HCT116 (cell line): ENCODE results near the gene CENPP. TPM values are rescaled to one million over a fixed set of nuclear protein-coding genes. Genes with fewer than 3 reads are reported as not detected.

Source experiments
- ATAC-seq: fragments of 200-7000 bp; cut with Tn5 transposase; 2 replicates; pipeline ENCODE4 v1.9.1; 2020; ENCODE audit warnings: mild to moderate bottlenecking, moderate library complexity
- BruUV-seq: library from RNA; stranded (reverse); fragments of 400-500 nt; replicated peaks from 2 replicates; lab custom pipeline; 2021; lab: Mats Ljungman, UMichigan
- CTCF ChIA-PET: fragments of 300-600 bp; sonication (Branson Sonifier 250); formaldehyde crosslinking; loops from one replicate; lab custom pipeline; 2021; ENCODE audit warnings: antibody characterized with exemption; lab: Charles Lee
- POLR2A ChIA-PET: fragments of 300-600, 350-600 bp; sonication (Branson Sonifier 250); formaldehyde crosslinking; loops from one replicate; lab custom pipeline; 2021; ENCODE audit warnings: antibody characterized with exemption; lab: Charles Lee
- RAD21 ChIA-PET, 2 experiments: fragments of 300-600 bp; sonication (Branson Sonifier 250); formaldehyde crosslinking; loops; one replicate each; lab custom pipeline; 2023; ENCODE audit warnings: low total read pairs in 2 of 2; ENCODE audit not compliant: uncharacterized antibody in 2 of 2, unreplicated experiment in 2 of 2, low non-redundant PET in 1 of 2; lab: Charles Lee
- DNase-seq: peaks from one replicate; pipeline ENCODE4 v3.0.0-alpha.2; 2010; ENCODE audit warnings: low read depth, low spot score
- H2AFZ ChIP-seq: fragments of 200-600 bp; shearing (Covaris generic), sonication (generic); 2 replicates; pipeline ENCODE4 v1.6.1; 2017; ENCODE audit warnings: low read depth, mixed run types, mixed read lengths, antibody characterized with exemption, low read length; ENCODE audit not compliant: poor library complexity, severe bottlenecking
- H3K27ac ChIP-seq: 2 replicates; pipeline ENCODE4 v1.5.1; 2012; ENCODE audit warnings: low read depth, low read length
- H3K27me3 ChIP-seq: fragments of 200-600 bp; sonication (generic); 2 replicates; pipeline ENCODE4 v1.6.1; 2016; ENCODE audit warnings: mixed run types, low read length, mixed read lengths; ENCODE audit not compliant: insufficient read depth
- H3K36me3 ChIP-seq, 2 experiments: fragments of 200-500 bp in 1 of 2; fragments of 200-600 bp in 1 of 2; sonication (Bioruptor generic) in 1 of 2; sonication (generic) in 1 of 2; 2 replicates each; pipeline versions ENCODE4 v1.5.1 to v1.6.1; 2014 to 2016; ENCODE audit warnings: low read length in 2 of 2, inconsistent platforms in 1 of 2, mixed read lengths in 1 of 2, mixed run types in 1 of 2; ENCODE audit not compliant: insufficient read depth in 2 of 2, control insufficient read depth in 1 of 2
- H3K4me1 ChIP-seq, 2 experiments: fragments of 200-600 bp in 1 of 2; sonication (generic) in 1 of 2; 2 replicates each; pipeline versions ENCODE4 v1.5.1 to v1.6.1; 2012 to 2017; ENCODE audit warnings: low read length in 2 of 2, inconsistent platforms in 1 of 2, mild to moderate bottlenecking in 1 of 2, mixed read lengths in 1 of 2, mixed run types in 1 of 2, moderate library complexity in 1 of 2; ENCODE audit not compliant: insufficient read depth in 2 of 2, control insufficient read depth in 1 of 2
- H3K4me2 ChIP-seq: fragments of 200-600 bp; sonication (generic); 2 replicates; pipeline ENCODE4 v1.6.1; 2017; ENCODE audit warnings: mixed run types, low read length, mixed read lengths
- H3K4me3 ChIP-seq, 2 experiments: fragments of 200-600 bp in 1 of 2; sonication (generic) in 1 of 2; replicated peaks in 1 of 2; 2 replicates each; pipeline ENCODE4 v1.5.1; 2011 to 2016; ENCODE audit warnings: low read length in 2 of 2, control low read depth in 1 of 2, low read depth in 1 of 2, mild to moderate bottlenecking in 1 of 2, mixed read lengths in 1 of 2, mixed run types in 1 of 2
- H3K79me2 ChIP-seq: fragments of 200-600 bp; sonication (generic); 2 replicates; pipeline ENCODE4 v1.6.1; 2017; ENCODE audit warnings: mild to moderate bottlenecking, mixed run types, low read length, moderate library complexity, mixed read lengths; ENCODE audit not compliant: insufficient read depth
- H3K9ac ChIP-seq: fragments of 200-600 bp; sonication (generic); 2 replicates; pipeline ENCODE4 v1.6.1; 2016; ENCODE audit warnings: low read length, mixed read lengths
- H3K9me2 ChIP-seq: fragments of 200-600 bp; sonication (generic), shearing (Covaris generic); 2 replicates; pipeline ENCODE4 v1.6.1; 2017; ENCODE audit warnings: mixed run types, mild to moderate bottlenecking, moderate library complexity; ENCODE audit not compliant: insufficient read depth
- H3K9me3 ChIP-seq, 2 experiments: fragments of 200-500 bp in 1 of 2; fragments of 200-600 bp in 1 of 2; sonication (Bioruptor generic) in 1 of 2; sonication (generic) in 1 of 2; 2 replicates each; pipeline ENCODE4 v1.6.1; 2014 to 2017; ENCODE audit warnings: low read length in 2 of 2, mixed read lengths in 2 of 2, inconsistent platforms in 1 of 2, low read depth in 1 of 2, mild to moderate bottlenecking in 1 of 2, mixed run types in 1 of 2, moderate library complexity in 1 of 2; ENCODE audit not compliant: control insufficient read depth in 1 of 2, insufficient read depth in 1 of 2
- H4K20me1 ChIP-seq: fragments of 200-600 bp; sonication (generic), shearing (Covaris generic); 2 replicates; pipeline ENCODE4 v1.6.1; 2017; ENCODE audit warnings: mixed run types, mild to moderate bottlenecking, moderate library complexity; ENCODE audit not compliant: insufficient read depth
- CBX3 ChIP-seq: IDR thresholded peaks from 2 replicates; pipeline ENCODE4 v1.6.1; 2012; ENCODE audit warnings: low read depth
- CEBPB ChIP-seq: IDR thresholded peaks from 2 replicates; pipeline ENCODE4 v1.6.1; 2012; ENCODE audit warnings: low read depth
- EZH2 ChIP-seq: fragments of 200-600 bp; sonication (generic); IDR thresholded peaks from 2 replicates; pipeline ENCODE4 v1.6.1; 2017; ENCODE audit warnings: antibody characterized with exemption, mixed run types
- FOSL1 ChIP-seq: IDR thresholded peaks from 2 replicates; pipeline ENCODE4 v1.6.1; 2012; ENCODE audit warnings: low read depth
- MAX ChIP-seq: IDR thresholded peaks from 2 replicates; pipeline ENCODE4 v1.6.1; 2012
- POLR2A ChIP-seq: IDR thresholded peaks from 2 replicates; pipeline ENCODE4 v1.7.0; 2011; ENCODE audit warnings: borderline replicate concordance; ENCODE audit not compliant: insufficient read depth, insufficient read length; ENCODE audit errors: extremely low read depth
- POLR2AphosphoS5 ChIP-seq: IDR thresholded peaks from 2 replicates; pipeline ENCODE4 v1.6.1; 2011; ENCODE audit warnings: mild to moderate bottlenecking, low read depth, low read length, moderate library complexity
- TCF7L2 ChIP-seq: IDR thresholded peaks from 2 replicates; pipeline ENCODE4 v1.7.0; 2011; ENCODE audit warnings: borderline replicate concordance, inconsistent platforms; ENCODE audit not compliant: insufficient read depth, insufficient read length; ENCODE audit errors: extremely low read depth
- ZNF274 ChIP-seq: fragments of 200-500 bp; sonication (Bioruptor generic); IDR thresholded peaks from 2 replicates; pipeline ENCODE4 v1.6.1; 2014; ENCODE audit warnings: mild to moderate bottlenecking, low read depth, low read length, inconsistent platforms
- intact Hi-C: fragments of 100-400 bp; cut with micrococcal nuclease; formaldehyde crosslinking; loops from 2 replicates; pipeline ENCODE4 v1.10.0; 2022
- total RNA-seq: library from RNA; stranded (reverse); gene quantifications from one replicate; pipeline ENCODE4 v1.2.1, GENCODE V29; 2021; ENCODE audit not compliant: unreplicated experiment
- TF ChIP-seq, protein P1 (sequence below): IDR thresholded peaks from 2 replicates; pipeline ENCODE4 v1.6.1; 2012; ENCODE audit warnings: low read depth
- TF ChIP-seq, protein P2 (sequence below): IDR thresholded peaks from 2 replicates; pipeline ENCODE4 v1.6.1; 2011; ENCODE audit warnings: mild to moderate bottlenecking, low read length, moderate library complexity; ENCODE audit not compliant: insufficient replicate concordance; ENCODE audit errors: extremely low read depth

CENPP gene
- total RNA-seq, 1 experiment from 2014 or later: 7.0 TPM

DNA sequence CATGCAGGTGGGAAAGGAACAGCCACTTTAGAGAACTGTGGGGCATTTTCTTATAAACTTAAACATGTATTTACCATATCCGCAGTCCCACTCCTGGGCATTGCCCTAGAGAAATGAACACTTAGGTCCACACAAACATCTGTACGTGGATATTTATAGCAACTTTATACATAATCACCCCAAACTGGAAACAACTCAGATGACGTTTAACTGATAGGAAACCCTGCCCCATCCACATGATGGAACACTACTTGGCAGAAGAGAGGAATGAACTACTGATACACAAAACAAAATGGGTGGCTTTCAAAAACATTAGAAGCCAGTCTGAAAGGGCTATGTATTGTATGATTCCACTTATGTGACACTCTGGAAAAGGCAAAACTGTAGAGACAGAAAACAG is 187.6 kb downstream of the CENPP start:
- RAD21 ChIA-PET: no interaction called here

More for the DNA sequence above, 187.6 kb downstream of the CENPP start:
- Histone ChIP-seq H3K27me3 (no peaks in the 10 kb centered on the region), H3K4me3 (no peak overlapping the region), H3K36me3 (no peaks in the 10 kb centered on the region), H2AFZ (no peak overlapping the region), H3K79me2 (no peaks in the 10 kb centered on the region), H3K4me2 (no peak overlapping the region), H3K9me2 (no peaks in the 10 kb centered on the region), H3K4me1 (no peaks in the 10 kb centered on the region), H3K9me3 (no peaks in the 10 kb centered on the region), H4K20me1 (no peaks in the 10 kb centered on the region), H3K9ac (no peak overlapping the region), H3K27ac (no peak overlapping the region)
- TF ChIP-seq TCF7L2 (no peak), POLR2AphosphoS5 (no peak), EZH2 (no peak), POLR2A (no peak), MAX (no peak), ZNF274 (no peak), FOSL1 (no peak), CEBPB (no peak), CBX3 (no peak)
- TF ChIP-seq, protein P1, sequence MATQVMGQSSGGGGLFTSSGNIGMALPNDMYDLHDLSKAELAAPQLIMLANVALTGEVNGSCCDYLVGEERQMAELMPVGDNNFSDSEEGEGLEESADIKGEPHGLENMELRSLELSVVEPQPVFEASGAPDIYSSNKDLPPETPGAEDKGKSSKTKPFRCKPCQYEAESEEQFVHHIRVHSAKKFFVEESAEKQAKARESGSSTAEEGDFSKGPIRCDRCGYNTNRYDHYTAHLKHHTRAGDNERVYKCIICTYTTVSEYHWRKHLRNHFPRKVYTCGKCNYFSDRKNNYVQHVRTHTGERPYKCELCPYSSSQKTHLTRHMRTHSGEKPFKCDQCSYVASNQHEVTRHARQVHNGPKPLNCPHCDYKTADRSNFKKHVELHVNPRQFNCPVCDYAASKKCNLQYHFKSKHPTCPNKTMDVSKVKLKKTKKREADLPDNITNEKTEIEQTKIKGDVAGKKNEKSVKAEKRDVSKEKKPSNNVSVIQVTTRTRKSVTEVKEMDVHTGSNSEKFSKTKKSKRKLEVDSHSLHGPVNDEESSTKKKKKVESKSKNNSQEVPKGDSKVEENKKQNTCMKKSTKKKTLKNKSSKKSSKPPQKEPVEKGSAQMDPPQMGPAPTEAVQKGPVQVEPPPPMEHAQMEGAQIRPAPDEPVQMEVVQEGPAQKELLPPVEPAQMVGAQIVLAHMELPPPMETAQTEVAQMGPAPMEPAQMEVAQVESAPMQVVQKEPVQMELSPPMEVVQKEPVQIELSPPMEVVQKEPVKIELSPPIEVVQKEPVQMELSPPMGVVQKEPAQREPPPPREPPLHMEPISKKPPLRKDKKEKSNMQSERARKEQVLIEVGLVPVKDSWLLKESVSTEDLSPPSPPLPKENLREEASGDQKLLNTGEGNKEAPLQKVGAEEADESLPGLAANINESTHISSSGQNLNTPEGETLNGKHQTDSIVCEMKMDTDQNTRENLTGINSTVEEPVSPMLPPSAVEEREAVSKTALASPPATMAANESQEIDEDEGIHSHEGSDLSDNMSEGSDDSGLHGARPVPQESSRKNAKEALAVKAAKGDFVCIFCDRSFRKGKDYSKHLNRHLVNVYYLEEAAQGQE: no peak
- TF ChIP-seq, protein P2, sequence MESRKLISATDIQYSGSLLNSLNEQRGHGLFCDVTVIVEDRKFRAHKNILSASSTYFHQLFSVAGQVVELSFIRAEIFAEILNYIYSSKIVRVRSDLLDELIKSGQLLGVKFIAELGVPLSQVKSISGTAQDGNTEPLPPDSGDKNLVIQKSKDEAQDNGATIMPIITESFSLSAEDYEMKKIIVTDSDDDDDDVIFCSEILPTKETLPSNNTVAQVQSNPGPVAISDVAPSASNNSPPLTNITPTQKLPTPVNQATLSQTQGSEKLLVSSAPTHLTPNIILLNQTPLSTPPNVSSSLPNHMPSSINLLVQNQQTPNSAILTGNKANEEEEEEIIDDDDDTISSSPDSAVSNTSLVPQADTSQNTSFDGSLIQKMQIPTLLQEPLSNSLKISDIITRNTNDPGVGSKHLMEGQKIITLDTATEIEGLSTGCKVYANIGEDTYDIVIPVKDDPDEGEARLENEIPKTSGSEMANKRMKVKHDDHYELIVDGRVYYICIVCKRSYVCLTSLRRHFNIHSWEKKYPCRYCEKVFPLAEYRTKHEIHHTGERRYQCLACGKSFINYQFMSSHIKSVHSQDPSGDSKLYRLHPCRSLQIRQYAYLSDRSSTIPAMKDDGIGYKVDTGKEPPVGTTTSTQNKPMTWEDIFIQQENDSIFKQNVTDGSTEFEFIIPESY: no peak
- no TSS peak for BruUV-seq
- ATAC-seq (no peak), DNase-seq (no peak)
- CTCF ChIA-PET: no interaction called here
- intact Hi-C loops: no loop called here
- POLR2A ChIA-PET: no interaction called here
